ENCODE data around the gene H1-8.

Gene H1-8

DNA sequence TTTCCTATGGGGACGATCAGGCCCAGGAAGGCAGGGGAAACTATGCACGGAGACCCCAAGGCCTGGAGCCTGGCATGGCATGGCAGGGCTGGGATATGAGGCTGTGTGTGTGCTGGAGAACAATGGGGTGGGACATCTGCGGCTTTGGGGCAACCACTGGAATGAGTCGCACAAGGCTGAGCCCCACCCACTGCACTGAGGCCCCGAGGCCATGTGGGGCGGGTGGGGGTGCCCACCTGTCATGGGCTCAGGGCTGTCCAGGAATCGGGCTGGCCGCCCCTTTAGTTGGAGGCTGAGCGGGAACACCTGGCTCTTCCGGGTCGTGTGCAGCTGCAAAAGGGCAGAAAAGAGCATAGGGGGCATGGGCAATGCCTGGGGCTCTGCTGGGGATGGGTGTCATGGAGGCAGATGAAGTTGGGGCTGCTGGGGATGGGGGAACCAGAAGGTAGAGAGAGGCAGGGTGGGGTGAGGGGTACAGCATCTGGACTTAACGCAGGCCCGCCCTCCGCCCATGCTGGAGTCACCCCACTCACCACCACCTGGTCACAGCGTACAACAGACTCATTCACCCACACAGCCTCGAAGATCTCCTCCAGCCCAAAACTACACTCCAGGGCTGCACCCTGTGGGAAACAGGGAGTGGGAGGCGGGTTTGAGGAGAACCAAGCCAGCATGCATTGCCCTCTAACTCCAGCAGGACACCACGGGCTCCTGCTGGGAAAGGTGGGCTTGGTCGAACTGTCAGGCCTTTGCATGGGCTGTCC, 32.4 kb downstream of the H1-8 start:
- no peak for DNase-seq

GRCh38 chr3:129575997-129576384, 33.0 kb downstream of the H1-8 start:
- no peak for DNase-seq

- peak; percentile 31 for DNase-seq
Observed at GRCh38 chr3:129576514-129577352, 33.8 kb downstream of the H1-8 start.

DNA sequence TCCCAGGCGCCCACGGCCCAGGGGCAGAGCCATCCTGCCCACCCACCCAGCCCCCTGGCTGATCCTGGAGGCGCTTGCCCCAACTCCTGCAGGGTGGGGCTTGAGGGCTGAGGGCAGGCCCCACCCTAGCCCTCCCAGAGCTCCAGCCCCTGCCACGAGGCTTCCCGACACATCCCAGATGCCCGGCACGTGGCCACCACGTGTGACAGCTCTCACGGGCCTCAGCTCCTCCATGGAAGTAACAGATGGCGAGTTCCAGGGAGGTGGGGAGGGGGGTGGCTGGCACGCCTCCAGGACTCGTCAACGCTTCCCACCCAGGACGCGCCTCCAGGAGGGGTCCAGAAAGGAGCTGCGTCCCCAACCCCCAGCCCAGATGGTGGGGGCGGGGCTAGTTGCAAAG, 34.4 kb downstream of the H1-8 start:
- DNase-seq, result no peak

- DNase-seq, result no peak
Observed at GRCh38 chr3:129577925-129578786, 35.2 kb downstream of the H1-8 start.

- DNase-seq, result no peak
Observed at GRCh38 chr3:129579991-129580390, 37.0 kb downstream of the H1-8 start.

GRCh38 chr3:129581623-129582022, 38.6 kb downstream of the H1-8 start:
- DNase-seq, result no peak

DNA sequence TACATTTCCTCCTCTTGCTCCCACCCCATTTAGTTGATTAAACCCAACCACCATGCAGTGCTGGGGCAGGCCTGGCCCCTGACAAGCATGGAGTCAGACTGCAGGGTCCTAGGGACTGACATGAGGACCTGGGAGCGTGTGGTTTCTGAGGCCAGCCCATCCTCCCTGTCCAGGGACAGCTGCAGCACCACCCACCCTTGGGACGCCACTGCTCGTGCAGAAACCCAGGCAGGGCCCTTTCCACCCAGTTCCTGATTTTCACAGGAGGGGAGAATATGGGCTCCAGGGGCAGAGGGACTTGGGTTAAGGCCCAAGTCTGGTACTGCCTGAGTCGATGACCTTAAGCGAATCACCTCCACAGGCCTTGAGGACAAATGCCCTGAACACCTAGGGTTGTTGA, 39.8 kb downstream of the H1-8 start:
- no peak for DNase-seq

- DNase-seq, result no peak
Observed at GRCh38 chr3:129583289-129583688, 40.3 kb downstream of the H1-8 start.

DNA sequence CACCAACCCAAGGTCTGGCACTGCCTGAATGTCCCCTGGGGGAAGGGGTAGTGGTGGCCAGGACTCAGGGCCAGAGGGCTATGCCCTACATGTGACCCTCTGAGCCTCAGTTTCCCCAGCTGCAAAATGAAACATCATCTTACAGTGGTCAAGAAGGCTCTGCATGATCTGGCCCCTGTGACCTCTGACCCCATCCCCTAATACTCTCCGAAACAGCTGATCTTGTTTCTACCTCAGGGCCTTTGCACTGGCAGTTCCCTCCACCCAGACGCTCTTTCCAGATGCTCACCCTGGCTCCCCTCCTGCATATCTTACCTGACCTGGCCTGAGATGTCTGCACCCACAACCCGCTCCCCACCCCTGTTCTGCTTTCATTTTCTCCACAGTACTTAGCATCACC, 41.7 kb downstream of the H1-8 start:
- no peak for DNase-seq

DNA sequence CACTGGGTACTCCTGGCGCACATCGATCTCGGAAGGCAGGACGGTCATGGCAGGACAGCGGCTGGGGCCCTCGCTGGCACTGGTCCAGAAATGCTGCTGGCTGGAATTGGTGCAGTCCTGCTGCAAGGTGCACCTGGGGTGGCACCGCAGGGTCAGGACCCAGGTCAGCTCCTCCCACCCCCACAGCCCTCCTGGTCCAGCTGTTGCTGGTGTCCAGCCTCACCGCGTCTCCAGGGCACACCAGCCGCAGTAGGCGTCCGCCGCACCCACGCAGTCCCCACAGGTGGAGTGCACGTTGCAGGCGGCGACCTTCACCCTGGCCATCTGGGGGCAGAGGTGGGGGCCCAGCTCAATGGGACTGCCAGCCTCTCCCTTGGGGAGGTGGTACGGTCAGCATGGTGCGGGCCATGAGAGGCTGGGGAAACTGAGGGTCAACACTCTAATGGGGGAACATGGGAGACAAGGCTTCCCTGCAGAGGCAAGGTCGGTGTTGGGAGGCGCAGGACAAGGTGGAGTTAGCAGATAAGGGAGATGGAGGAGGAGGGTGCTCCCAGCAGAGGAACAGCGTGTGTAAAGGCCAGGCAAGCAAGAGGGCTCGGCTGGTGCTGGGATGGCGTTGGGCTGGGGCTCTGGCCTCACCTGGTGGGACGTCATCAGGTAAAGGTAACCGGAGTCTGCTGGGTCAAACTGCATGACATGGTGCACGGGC, 43.1 kb downstream of the H1-8 start:
- no peak for DNase-seq

GRCh38 chr3:129586746-129587430, 43.9 kb downstream of the H1-8 start:
- no peak for DNase-seq

DNA sequence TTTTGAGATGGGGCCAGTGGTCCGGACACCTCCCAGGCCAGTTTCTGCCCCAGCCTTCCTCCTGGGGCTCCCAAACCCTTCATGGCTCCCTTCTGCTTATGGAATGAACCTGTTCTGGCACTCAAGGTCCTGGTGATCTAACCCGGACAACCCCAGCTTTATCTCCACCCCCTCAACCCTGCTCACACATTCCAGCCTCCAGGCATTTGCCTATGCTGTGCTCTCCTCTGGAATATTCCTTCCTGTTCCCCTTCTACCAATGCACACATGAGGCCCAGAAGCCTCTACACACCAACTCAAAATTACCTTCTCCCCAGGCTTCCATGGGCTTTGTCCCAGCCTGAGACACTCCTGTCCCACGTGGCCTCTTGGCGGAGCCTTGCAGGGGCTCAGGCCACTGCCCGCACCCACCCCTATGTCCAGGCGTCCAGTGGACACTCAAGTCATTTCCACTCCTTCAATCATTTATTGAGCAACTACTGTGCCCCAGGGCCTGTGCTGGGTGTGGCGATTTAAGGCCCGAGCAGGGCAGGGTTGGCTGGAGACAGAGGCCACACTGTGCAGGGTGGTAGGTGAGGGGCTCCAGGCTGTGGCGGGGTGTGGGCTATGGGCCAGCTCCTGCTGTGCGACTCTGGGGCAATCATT, 44.7 kb downstream of the H1-8 start:
- no peak for DNase-seq

- no peak for DNase-seq
Observed at GRCh38 chr3:129590215-129590614, 47.2 kb downstream of the H1-8 start.

- DNase-seq, result no peak
Observed at GRCh38 chr3:129591932-129592331, 49.0 kb downstream of the H1-8 start.

DNA sequence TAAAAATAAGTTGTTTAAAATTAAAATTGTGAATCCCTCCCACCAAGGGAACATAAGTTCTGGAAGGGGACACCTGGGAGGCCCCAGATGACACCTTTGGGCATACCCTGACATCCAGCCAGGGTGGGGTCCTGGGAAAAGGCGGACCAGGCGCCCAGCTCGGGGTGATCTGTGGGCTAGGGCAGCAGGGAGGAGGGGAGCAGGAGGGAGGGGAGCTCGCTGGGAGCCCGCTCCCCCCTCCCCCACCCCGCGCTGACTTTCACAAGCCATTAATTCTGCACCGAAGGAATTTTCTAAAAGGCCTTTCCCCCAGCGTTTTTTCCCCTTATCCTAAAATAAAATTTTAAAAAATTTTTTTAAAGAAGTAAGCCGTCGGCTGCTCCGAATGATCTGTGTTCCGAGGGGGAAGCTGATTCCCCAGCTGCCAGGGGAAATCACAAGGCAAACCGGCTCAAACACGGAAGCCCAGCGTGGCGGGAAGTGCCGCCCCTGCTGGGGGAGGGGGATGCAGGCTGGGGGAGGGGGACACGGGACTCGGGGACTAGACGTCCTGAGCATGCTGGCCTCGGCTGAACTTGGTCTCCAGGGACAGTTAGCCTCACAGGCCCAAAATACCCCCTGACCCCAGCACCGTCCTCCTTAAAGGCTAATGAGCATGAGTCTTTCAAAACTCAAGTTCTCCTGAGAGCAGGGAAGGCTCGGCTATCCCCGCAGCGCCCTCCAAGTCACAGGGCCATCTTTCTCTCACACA, 49.6 kb downstream of the H1-8 start:
- DNase-seq, result no peak

- no peak for DNase-seq
Observed at GRCh38 chr3:129593230-129593594, 50.2 kb downstream of the H1-8 start.

DNA sequence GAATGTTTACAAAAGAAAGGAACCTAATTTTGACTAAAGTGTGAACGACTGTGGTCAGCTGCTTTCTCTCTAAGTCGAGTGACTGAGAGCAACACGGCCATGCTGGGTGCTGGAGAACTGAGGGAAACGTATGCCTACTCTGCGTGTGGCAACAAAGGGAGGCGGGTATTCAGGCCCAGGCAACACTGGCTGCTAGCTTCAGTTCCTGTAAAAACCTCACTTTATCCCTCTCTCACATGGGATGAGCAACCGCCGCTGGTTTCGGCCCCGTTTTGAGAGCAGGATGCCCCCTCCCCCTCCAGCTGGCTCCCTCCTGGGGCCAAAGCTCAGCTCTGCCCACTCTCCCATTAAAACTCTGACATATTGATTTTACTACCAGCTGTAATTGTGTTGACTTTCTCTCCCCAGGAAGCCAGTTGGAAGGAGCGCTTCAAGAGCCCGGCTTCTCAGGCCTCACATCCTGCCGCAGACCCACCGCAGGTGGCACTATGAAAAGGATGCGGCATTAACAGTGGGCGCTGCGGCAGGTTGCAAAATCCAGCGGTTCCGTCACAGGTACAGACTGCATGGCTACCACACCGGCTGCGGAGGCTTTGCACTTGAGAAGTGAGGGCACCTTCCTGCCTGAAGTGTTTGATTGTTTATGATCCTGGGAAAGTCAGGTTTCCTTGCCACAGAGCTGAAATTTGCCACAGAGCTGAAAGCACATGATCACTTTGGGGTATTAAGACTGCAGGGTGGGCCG, 50.8 kb downstream of the H1-8 start:
- peak; percentile 88 for DNase-seq

DNA sequence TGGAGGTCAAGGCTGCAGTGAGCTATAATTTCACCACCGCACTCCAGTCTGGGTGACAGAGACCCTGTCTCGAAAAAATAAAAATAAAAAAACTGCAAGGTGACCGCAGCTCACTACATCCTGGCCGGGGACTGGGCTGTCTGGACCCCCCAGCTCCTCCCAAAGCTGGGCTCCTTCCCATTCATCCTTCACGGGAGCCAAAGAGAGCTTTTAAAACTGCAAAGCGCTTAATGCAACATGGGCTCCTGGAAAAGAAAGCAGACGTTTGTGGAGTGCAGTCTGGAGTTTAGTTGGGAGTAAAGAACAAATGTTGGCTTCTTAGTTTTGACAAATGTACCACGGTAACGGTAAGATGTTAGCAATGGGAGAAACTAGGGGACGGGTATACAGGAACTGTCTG, 51.4 kb downstream of the H1-8 start:
- DNase-seq, result no peak

GRCh38 chr3:129594907-129595390, 52.0 kb downstream of the H1-8 start:
- no peak for DNase-seq
